Endothelial cell of umbilical vein (primary cell): ENCODE results near the gene CS.
"Not testable (repeated sequence)": the region's sequence is repeated elsewhere in the genome, so short reads cannot be mapped to it uniquely, and the experiment has no call there.

Experiments used
- CTCF ChIP-seq, 2 donors: IDR thresholded peaks; 1 replicate in 1 of 2; 2 replicates in 1 of 2; pipeline ENCODE4 v1.5.1; 2011; ENCODE audit warnings: low read length in 2 of 2, mild to moderate bottlenecking in 2 of 2, moderate library complexity in 2 of 2, control low read depth in 1 of 2, inconsistent platforms in 1 of 2, low read depth in 1 of 2; ENCODE audit not compliant: insufficient read depth in 1 of 2; ENCODE audit errors: extremely low read depth in 1 of 2
- FOS ChIP-seq: IDR thresholded peaks from 2 replicates; pipeline ENCODE4 v1.6.1; 2011; ENCODE audit warnings: mild to moderate bottlenecking, low read length, moderate library complexity, borderline replicate concordance; ENCODE audit not compliant: insufficient read depth
- GATA2 ChIP-seq: IDR thresholded peaks from 2 replicates; pipeline ENCODE4 v1.7.0; 2011; ENCODE audit warnings: low read depth, mild to moderate bottlenecking, moderate library complexity, mixed read lengths, low read length; ENCODE audit not compliant: insufficient read length, insufficient read depth
- POLR2A ChIP-seq: IDR thresholded peaks from 2 replicates; pipeline ENCODE4 v1.6.1; 2012; ENCODE audit warnings: low read depth, mild to moderate bottlenecking, control low read depth, low read length

- TF ChIP-seq POLR2A; CTCF (IDR thresholded peaks at IDR 0.05; ENCODE audit: extremely low read depth in 1 of 2, insufficient read depth in 1 of 2, low read depth in 1 of 2, low read length in 2 of 2); GATA2; FOS: not testable (repeated sequence)
These were observed 27.7 kb downstream of the CS start for GRCh38 chr12:56272468-56272867.
